Measurements from ENCODE around the gene CTSW.

The CTSW gene

GRCh38 chr11:65870307-65870658 lies 9.4 kb upstream of the CTSW start:
- H3K9ac ChIP-seq, result no peak overlapping the region
- H3K4me2 ChIP-seq (ENCODE audit: low read length), result no peak overlapping the region
- H2AFZ ChIP-seq, result no peak overlapping the region
- H3K9me3 ChIP-seq (ENCODE audit: control insufficient read depth, low read length), result no peaks in the 10 kb centered on the region
- no peaks in the 10 kb centered on the region for H3K27me3 ChIP-seq (ENCODE audit: control insufficient read depth, insufficient read depth, low read length)
- no peaks in the 10 kb centered on the region for H3K4me1 ChIP-seq
- H3K4me3 ChIP-seq (ENCODE audit: low read depth, low read length), result no peak overlapping the region
- H3K79me2 ChIP-seq, result no peaks in the 10 kb centered on the region
- no peak overlapping the region for H3K27ac ChIP-seq
- no peak for TF ChIP-seq CTCF (IDR thresholded peaks at IDR 0.05)
- no peaks in the 10 kb centered on the region for H3K36me3 ChIP-seq (ENCODE audit: control insufficient read depth, insufficient read depth, low read length)

GRCh38 chr11:65870706-65871681 lies 8.6 kb upstream of the CTSW start:
- Histone ChIP-seq H2AFZ (no peak overlapping the region), H3K36me3 (ENCODE audit: control insufficient read depth, insufficient read depth, low read length) (no peaks in the 10 kb centered on the region), H3K27ac (peak overlapping the region; percentile 67), H3K4me2 (ENCODE audit: low read length) (no peak overlapping the region), H3K9me3 (ENCODE audit: control insufficient read depth, low read length) (no peaks in the 10 kb centered on the region), H3K27me3 (ENCODE audit: control insufficient read depth, insufficient read depth, low read length) (no peaks in the 10 kb centered on the region), H3K4me3 (ENCODE audit: low read depth, low read length) (no peak overlapping the region), H3K79me2 (no peaks in the 10 kb centered on the region), H3K4me1 (no peaks in the 10 kb centered on the region), H3K9ac (no peak overlapping the region)
- no peak for TF ChIP-seq CTCF (IDR thresholded peaks at IDR 0.05)

GRCh38 chr11:65871811-65872548 lies 7.7 kb upstream of the CTSW start:
- no peak for TF ChIP-seq CTCF (IDR thresholded peaks at IDR 0.05)
- Histone ChIP-seq H3K4me2 (ENCODE audit: low read length) (peak overlapping the region; percentile 59), H3K27me3 (ENCODE audit: control insufficient read depth, insufficient read depth, low read length) (no peaks in the 10 kb centered on the region), H2AFZ (peak overlapping the region; percentile 84), H3K27ac (peak overlapping the region; percentile 67), H3K36me3 (ENCODE audit: control insufficient read depth, insufficient read depth, low read length) (no peaks in the 10 kb centered on the region), H3K9me3 (ENCODE audit: control insufficient read depth, low read length) (no peaks in the 10 kb centered on the region), H3K4me3 (ENCODE audit: low read depth, low read length) (peak overlapping the region; percentile 40), H3K9ac (no peak overlapping the region), H3K4me1 (no peaks in the 10 kb centered on the region), H3K79me2 (no peaks in the 10 kb centered on the region)

GRCh38 chr11:65872586-65873317 lies 6.9 kb upstream of the CTSW start, which contains the start of gene EFEMP2:
EFEMP2 (minus strand) TSS chr11:65872800; CDS start chr11:65872354, 446 bp downstream.
- Histone ChIP-seq H3K9me3 (ENCODE audit: control insufficient read depth, low read length) (no peaks in the 10 kb centered on the region), H3K79me2 (no peaks in the 10 kb centered on the region), H3K4me3 (ENCODE audit: low read depth, low read length) (peak within 1 kb of the TSS; percentile 60), H3K4me1 (no peaks in the 10 kb centered on the region), H3K4me2 (ENCODE audit: low read length) (peak within 1 kb of the TSS; percentile 86), H3K27me3 (ENCODE audit: control insufficient read depth, insufficient read depth, low read length) (no peaks in the 10 kb centered on the region), H3K27ac (peak within 1 kb of the TSS; percentile 76), H2AFZ (peak within 1 kb of the TSS; percentile 92), H3K36me3 (ENCODE audit: control insufficient read depth, insufficient read depth, low read length) (no peaks in the 10 kb centered on the region), H3K9ac (no peak within 1 kb of the TSS)
- no peak for TF ChIP-seq CTCF (IDR thresholded peaks at IDR 0.05)
